Activated T-cell treated with anti-CD3 and anti-CD28 coated beads for 1 hour (primary cell): Measurements from ENCODE around the gene CHRFAM7A.
A peak's percentile ranks its signal among the peaks of the same experiment; 100 is the strongest.
"Not testable (repeated sequence)": the region's sequence is repeated elsewhere in the genome, so short reads cannot be mapped to it uniquely, and the experiment has no call there.

ENCODE experiments used
- DNase-seq: peaks from one replicate; pipeline ENCODE4 v3.0.0-alpha.2; 2020; ENCODE audit warnings: low read depth

CHRFAM7A gene

GRCh38 chr15:30392766-30393663 is at the start of gene CHRFAM7A:
CHRFAM7A (minus strand) TSS chr15:30393540; CDS start chr15:30383351, 10,189 bp downstream.
- not testable (repeated sequence) for DNase-seq

- not testable (repeated sequence) for DNase-seq
Observed at GRCh38 chr15:30438348-30438747, 45.0 kb upstream of the CHRFAM7A start.

- not testable (repeated sequence) for DNase-seq
Observed at GRCh38 chr15:30435878-30436277, 42.5 kb upstream of the CHRFAM7A start.

- DNase-seq = not testable (repeated sequence)
Observed at GRCh38 chr15:30420723-30421122, 27.4 kb upstream of the CHRFAM7A start.

DNA sequence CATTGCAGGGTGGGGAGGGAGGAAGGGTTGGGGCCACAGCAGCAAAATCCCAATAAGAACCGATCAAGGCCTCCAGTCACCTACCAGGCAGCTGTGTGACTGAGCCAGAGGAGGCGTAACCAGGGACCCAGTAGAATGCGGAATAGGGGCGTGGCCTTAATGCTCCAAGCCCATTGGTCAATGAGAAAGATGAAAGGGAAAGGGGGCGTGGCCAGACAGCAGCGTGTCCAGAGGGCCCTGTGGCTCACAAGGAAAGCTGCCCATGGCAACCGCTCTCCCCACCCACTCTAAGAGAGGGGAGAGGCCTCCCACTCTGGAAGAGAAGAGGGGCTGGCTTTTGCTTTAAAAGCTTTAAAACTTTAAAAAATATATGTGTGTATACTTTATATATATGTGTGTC is 20.8 kb upstream of the CHRFAM7A start, which contains the start of gene GOLGA8R:
Gene GOLGA8R (minus strand): TSS at position 101 of the 400 bp plus-strand sequence. CDS start 98 bp downstream, at position 3.
- not testable (repeated sequence) for DNase-seq

DNA sequence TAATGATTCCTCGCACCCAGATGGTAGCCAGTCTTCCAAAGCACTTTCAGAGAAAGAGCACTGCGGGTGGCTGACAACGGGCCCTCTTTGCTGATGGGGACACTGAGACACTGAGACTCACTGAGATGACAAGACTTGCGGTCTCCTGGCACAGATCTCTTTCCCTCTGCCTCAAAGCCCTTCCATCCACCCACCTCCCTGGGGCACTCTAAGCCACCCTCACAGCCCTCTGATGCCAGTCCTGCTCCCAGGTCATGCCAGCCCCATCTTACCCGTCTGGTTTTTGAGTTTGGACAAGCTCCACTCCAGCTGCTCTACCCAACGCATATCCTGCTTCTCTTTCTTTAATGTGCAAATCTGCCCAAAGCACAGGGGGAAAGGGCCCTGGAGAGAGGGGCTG is 14.3 kb upstream of the CHRFAM7A start:
- not testable (repeated sequence) for DNase-seq

GRCh38 chr15:30398988-30399387 is 5.6 kb upstream of the CHRFAM7A start:
- peak; percentile 32 for DNase-seq

GRCh38 chr15:30393664-30393991 is 288 bp upstream of the CHRFAM7A start:
- not testable (repeated sequence) for DNase-seq

GRCh38 chr15:30386318-30386887 is 6.9 kb downstream of the CHRFAM7A start:
- DNase-seq = not testable (repeated sequence)

- DNase-seq = not testable (repeated sequence)
Observed at GRCh38 chr15:30377082-30377413, 16.3 kb downstream of the CHRFAM7A start.

DNA sequence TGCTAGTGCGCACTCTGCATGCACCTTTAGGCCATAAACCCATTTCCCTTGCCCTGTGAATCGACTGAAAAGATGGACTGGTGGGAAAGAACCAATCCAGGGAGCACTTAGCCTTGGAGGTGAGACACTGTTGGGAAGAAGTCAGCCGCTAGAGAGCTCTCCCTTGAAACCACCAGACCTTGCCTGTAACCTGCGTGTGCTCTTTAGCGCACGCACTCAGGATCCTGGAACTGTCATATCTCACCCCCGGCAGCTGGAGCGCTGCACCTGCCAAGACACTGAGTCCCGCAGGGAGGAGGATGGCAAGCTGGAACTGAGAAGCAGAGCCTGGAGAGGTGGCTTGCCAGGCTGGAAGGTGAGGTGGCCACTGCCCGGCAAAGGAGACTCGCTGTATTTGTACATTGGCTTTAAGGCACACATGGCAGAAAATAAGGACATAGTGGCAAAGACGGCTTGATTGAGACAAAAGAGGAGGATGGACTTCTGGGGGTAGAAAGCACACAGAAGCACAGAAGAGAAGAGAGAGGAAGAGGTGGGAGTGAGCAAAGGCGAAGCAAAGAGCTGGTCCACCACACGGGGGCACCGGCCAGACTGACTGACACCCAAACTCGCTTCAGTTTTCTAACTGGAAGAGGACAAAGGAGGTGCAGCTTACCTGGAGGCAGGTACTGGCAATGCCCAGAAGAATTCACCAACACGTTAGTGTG is 16.8 kb downstream of the CHRFAM7A start:
- not testable (repeated sequence) for DNase-seq

DNA sequence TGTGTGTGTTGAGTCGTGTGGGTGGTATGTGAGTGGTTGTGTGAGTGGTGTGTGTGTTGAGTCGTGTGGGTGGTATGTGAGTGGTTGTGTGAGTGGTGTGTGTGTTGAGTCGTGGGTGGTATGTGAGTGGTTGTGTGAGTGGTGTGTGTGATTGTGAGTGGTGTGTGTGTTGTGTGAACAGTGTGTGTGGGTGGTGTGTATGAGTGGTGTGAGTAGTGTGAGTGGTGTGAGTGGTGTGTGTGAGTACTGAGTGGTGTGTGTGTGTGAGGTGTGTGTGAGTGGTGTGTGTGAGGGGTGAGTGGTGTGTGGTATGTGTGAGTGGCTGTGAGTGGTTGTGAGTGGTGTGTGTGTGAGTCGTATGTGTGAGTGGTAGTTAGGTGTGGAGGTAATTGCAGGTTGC is 17.5 kb downstream of the CHRFAM7A start:
- not testable (repeated sequence) for DNase-seq

GRCh38 chr15:30374862-30375261 is 18.5 kb downstream of the CHRFAM7A start:
- not testable (repeated sequence) for DNase-seq

DNA sequence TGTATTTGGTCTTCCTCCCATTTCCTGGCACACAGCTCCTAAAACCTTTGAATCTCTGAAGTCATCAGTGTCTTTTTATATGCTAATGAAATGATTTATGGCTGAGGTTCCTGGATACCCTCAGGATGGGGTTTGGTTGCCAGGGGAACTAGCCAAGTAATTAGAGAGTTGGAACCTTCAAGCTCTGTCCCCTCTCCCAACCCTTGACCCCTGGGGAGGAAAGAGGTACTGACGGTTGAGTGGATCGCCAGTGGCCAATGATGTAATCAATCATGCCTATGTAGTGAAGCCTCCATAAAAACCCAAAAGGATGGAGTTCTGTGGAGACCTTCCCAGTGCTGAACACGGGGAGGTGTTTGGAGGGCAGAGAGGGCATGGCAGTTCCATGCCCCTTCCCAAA is 25.1 kb downstream of the CHRFAM7A start:
- not testable (repeated sequence) for DNase-seq

DNA sequence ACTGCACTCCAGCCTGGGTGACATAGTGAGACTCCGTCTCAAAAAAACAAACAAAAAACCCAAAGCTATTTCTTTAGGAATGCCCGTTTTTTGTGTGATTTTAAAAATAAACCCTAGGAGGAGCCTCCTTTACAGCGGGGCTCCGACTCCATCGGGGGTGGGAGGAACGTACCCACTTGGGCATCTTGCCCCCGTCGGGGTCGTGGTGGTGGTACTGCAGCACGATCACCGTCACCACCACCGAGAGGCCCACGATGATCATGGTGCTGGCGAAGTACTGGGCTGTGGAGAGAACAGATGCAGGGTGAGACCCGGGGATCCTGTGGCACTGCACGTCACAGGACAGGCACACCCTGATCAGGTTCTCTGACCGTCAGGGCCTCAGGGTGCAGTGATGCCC is 26.1 kb downstream of the CHRFAM7A start:
- not testable (repeated sequence) for DNase-seq

DNA sequence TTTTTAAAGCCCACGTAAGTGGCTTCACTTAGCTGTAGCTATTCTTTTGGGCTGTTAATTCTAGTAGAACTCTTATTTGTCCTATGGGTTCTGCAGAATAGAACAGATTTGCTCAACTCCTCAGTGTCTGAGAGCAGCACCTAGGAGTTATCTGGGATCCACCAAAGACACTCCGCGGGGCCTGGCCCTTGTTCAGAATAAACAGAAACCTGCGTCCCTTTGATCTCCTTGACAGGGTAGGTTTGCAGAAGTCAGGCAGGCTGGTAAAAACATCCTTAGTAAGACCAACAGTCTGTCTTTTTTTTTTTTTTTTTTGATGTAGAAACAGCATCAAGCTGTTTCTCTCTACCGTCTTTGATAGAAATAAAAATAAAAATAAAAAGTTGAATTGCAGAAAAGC is 31.9 kb downstream of the CHRFAM7A start:
- not testable (repeated sequence) for DNase-seq

GRCh38 chr15:30360990-30361389 is 32.4 kb downstream of the CHRFAM7A start:
- not testable (repeated sequence) for DNase-seq

DNA sequence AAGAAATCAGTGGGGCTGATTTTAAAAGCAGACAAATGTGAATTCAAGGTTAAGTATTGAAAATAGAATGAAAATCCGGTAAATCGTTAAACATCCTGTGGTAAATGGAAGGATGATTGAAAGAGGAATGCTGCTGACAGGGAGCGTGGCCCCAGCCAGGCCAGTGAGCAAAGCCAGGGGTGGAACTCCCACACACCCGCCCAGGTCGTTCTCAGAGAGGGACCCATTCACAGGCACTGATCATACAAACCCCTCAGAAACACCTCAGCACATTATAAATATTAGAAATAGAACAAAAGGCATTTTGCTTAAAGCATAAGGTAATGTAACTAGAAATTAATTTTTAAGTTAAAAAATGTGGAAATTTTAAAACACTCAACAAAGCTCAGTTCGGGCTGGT is 38.3 kb downstream of the CHRFAM7A start:
- DNase-seq = not testable (repeated sequence)

DNA sequence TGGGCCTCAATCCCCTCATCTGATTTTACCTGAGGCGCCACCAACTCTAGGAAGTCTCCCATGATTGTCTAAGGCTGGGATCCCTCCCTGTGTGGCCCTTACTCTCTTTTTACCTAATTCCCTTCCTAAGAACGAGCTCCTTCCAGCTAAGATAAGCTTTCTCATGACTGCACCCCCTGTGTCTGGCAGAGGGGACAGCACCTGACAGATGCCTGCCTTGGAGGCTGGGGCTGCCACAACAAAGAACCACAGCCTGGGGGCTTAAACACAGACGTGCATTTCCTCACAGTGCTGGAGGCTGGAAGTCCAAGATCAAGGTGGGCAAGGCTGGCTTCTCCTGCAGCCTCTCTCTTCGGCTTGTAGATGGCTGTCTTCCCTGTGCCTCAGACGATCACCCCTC is 43.5 kb downstream of the CHRFAM7A start:
- DNase-seq = not testable (repeated sequence)

- DNase-seq = not testable (repeated sequence)
Observed at GRCh38 chr15:30336584-30336983, 56.8 kb downstream of the CHRFAM7A start.

DNA sequence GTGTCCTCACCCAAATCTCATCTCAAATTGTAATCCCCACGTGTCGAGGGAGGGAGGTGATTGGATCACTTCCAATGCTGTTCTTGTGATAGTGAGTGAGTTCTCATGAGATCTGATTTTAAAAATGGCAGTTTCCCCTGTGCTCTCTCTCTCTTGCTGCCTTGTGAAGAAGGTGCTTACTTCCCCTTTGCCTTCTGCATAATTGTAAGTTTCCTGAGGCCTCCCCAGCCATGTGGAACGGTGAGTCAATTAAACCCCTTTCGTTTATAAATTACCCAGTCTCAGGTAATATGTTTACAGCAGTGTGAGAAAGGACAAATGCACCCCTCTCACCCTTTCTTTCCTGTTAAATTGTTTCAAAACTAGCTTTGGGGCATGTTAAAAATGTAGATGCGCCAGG is 59.2 kb downstream of the CHRFAM7A start:
- not testable (repeated sequence) for DNase-seq

- not testable (repeated sequence) for DNase-seq
Observed at GRCh38 chr15:30326145-30326544, 67.2 kb downstream of the CHRFAM7A start.

DNA sequence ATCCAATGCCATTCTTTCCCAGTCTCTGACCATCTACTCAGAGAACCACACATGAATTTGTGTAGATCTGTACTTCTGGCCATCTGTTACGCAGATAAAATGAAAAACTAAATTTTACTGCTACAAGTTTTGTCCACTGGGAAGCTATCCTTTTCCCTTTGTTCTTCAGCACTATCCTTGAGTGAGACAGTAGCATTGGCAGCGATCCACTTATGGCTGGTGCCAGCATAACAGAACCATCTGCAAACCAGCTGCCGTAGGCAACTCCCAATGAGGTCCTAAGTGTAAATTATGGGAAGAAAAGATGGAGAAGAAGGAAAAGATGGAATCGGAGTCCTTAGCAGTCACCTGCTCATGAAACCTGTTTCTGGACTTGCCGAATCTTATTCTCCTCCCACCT is 72.3 kb downstream of the CHRFAM7A start:
- not testable (repeated sequence) for DNase-seq
